DMS114 treated with DMSO at 0.1 percent for 48 hours (cell line): ENCODE data around the gene ABCC2.
"Not testable (repeated sequence)": the region's sequence is repeated elsewhere in the genome, so short reads cannot be mapped to it uniquely, and the experiment has no call there.

Source experiments
- DNase-seq: peaks from one replicate; lab custom pipeline; 2025; ENCODE audit not compliant: unreplicated experiment; lab: John Stamatoyannopoulos, UW

Gene ABCC2

GRCh38 chr10:99894613-99895012 is 112.2 kb downstream of the ABCC2 start:
- DNase-seq, result no peak

- not testable (repeated sequence) for DNase-seq
Observed at GRCh38 chr10:99895066-99895465, 112.6 kb downstream of the ABCC2 start.

- no peak for DNase-seq
Observed at GRCh38 chr10:99895867-99896266, 113.4 kb downstream of the ABCC2 start.
